ENCODE data around the gene OPHN1.

The OPHN1 gene

DNA sequence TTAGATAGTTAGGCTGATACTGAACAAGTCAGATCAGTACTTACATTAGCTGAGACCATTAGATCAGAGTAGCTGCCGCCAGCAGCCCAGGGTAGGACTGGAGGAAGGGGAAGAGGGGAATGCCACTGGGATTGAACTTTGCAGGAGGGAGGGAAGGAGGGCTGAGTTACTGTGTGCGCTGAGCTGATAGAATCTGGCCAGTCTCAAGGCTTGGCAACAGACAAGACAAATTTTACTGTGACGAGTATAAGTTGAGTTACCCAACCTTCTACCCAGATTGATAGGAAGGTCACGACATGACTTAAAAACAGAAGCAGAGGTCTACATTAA, 372.1 kb downstream of the OPHN1 start:
- Histone ChIP-seq H4K20me1 (ENCODE audit: control insufficient read depth, insufficient read depth, low read depth, low read length) (no peaks in the 10 kb centered on the region), H3K4me3 (ENCODE audit: low read length) (no peak overlapping the region), H3K79me2 (ENCODE audit: control insufficient read depth, low read length) (no peaks in the 10 kb centered on the region), H3K36me3 (ENCODE audit: control insufficient read depth, low read length) (no peaks in the 10 kb centered on the region), H3K27ac (ENCODE audit: low read depth, low read length) (no peak overlapping the region), H3K27me3 (ENCODE audit: control insufficient read depth, low read length) (no peaks in the 10 kb centered on the region), H3K4me2 (ENCODE audit: low read length) (no peak overlapping the region), H3K9me2 (replicated peaks; ENCODE audit: control insufficient read depth, low read length) (no peaks in the 10 kb centered on the region), H3K4me1 (ENCODE audit: control insufficient read depth, low read length) (no peaks in the 10 kb centered on the region), H3F3A (ENCODE audit: control insufficient read depth, insufficient read depth) (no peaks in the 10 kb centered on the region), H3K9me3 (ENCODE audit: control insufficient read depth, insufficient read depth, low read length) (no peaks in the 10 kb centered on the region)
- TF ChIP-seq EZH2phosphoT487 (IDR thresholded peaks at IDR 0.05; ENCODE audit: borderline replicate concordance, low read length) = no peak
- TF ChIP-seq, protein P1, sequence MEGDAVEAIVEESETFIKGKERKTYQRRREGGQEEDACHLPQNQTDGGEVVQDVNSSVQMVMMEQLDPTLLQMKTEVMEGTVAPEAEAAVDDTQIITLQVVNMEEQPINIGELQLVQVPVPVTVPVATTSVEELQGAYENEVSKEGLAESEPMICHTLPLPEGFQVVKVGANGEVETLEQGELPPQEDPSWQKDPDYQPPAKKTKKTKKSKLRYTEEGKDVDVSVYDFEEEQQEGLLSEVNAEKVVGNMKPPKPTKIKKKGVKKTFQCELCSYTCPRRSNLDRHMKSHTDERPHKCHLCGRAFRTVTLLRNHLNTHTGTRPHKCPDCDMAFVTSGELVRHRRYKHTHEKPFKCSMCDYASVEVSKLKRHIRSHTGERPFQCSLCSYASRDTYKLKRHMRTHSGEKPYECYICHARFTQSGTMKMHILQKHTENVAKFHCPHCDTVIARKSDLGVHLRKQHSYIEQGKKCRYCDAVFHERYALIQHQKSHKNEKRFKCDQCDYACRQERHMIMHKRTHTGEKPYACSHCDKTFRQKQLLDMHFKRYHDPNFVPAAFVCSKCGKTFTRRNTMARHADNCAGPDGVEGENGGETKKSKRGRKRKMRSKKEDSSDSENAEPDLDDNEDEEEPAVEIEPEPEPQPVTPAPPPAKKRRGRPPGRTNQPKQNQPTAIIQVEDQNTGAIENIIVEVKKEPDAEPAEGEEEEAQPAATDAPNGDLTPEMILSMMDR (IDR thresholded peaks at IDR 0.05; ENCODE audit: low read depth, low read length, poor library complexity, severe bottlenecking) = no peak

DNA sequence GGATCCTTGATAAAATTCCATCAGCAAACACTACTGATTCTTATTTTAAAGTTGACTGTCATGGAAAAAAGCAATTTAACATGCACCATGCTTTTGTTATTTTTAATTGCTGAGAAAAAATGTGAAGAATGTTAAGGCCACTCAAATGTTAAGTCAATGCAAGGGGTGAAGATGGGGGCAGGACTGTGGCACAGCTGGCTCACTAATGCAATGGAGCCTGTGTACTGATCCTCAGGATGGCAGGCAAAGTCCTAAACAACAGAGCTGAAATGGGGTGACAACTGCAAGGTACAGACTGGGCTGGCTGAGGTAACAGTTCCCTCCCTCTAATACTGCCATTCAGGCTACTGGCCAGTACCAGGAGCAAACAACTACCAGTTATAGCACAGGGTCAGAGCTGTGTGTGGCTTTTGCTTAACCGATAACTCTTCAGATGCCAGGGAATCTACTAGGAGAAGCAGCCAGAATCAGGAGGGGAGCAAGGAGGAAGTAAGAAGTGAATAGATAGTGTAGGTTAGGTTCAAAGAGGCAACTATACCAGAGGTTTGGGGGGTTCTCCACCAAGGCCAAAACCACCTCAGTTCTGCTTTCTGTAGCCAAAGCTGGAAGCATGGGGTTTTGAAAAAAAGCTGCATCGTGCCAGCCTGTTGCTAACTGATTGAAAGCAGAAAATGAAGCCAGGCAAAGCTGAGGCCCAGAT, 372.6 kb downstream of the OPHN1 start:
- no peaks in the 10 kb centered on the region for H3K79me2 ChIP-seq (ENCODE audit: control insufficient read depth, low read length)
- no peaks in the 10 kb centered on the region for H3F3A ChIP-seq (ENCODE audit: control insufficient read depth, insufficient read depth)
- no peak overlapping the region for H3K4me3 ChIP-seq (ENCODE audit: low read length)
- no peaks in the 10 kb centered on the region for H3K27me3 ChIP-seq (ENCODE audit: control insufficient read depth, low read length)
- H3K9me3 ChIP-seq (ENCODE audit: control insufficient read depth, insufficient read depth, low read length) = no peaks in the 10 kb centered on the region
- no peak overlapping the region for H3K27ac ChIP-seq (ENCODE audit: low read depth, low read length)
- TF ChIP-seq EZH2phosphoT487 (IDR thresholded peaks at IDR 0.05; ENCODE audit: borderline replicate concordance, low read length) = no peak
- TF ChIP-seq, protein P1 (IDR thresholded peaks at IDR 0.05; ENCODE audit: low read depth, low read length, poor library complexity, severe bottlenecking) = no peak
- H3K4me2 ChIP-seq (ENCODE audit: low read length) = no peak overlapping the region
- no peaks in the 10 kb centered on the region for H3K36me3 ChIP-seq (ENCODE audit: control insufficient read depth, low read length)
- no peaks in the 10 kb centered on the region for H3K4me1 ChIP-seq (ENCODE audit: control insufficient read depth, low read length)
- H3K9me2 ChIP-seq (replicated peaks; ENCODE audit: control insufficient read depth, low read length) = no peaks in the 10 kb centered on the region
- no peaks in the 10 kb centered on the region for H4K20me1 ChIP-seq (ENCODE audit: control insufficient read depth, insufficient read depth, low read depth, low read length)

GRCh38 chrX:68059469-68059868, 373.8 kb downstream of the OPHN1 start:
- Histone ChIP-seq H3K27ac (ENCODE audit: low read depth, low read length) (no peak overlapping the region), H3K36me3 (ENCODE audit: control insufficient read depth, low read length) (no peaks in the 10 kb centered on the region), H3K9me2 (replicated peaks; ENCODE audit: control insufficient read depth, low read length) (no peaks in the 10 kb centered on the region), H3K4me3 (ENCODE audit: low read length) (no peak overlapping the region), H4K20me1 (ENCODE audit: control insufficient read depth, insufficient read depth, low read depth, low read length) (no peaks in the 10 kb centered on the region), H3K27me3 (ENCODE audit: control insufficient read depth, low read length) (no peaks in the 10 kb centered on the region), H3K79me2 (ENCODE audit: control insufficient read depth, low read length) (no peaks in the 10 kb centered on the region), H3F3A (ENCODE audit: control insufficient read depth, insufficient read depth) (no peaks in the 10 kb centered on the region), H3K9me3 (ENCODE audit: control insufficient read depth, insufficient read depth, low read length) (no peaks in the 10 kb centered on the region), H3K4me2 (ENCODE audit: low read length) (no peak overlapping the region), H3K4me1 (ENCODE audit: control insufficient read depth, low read length) (no peaks in the 10 kb centered on the region)
- TF ChIP-seq EZH2phosphoT487 (IDR thresholded peaks at IDR 0.05; ENCODE audit: borderline replicate concordance, low read length) = no peak
- TF ChIP-seq, protein P1 (IDR thresholded peaks at IDR 0.05; ENCODE audit: low read depth, low read length, poor library complexity, severe bottlenecking) = no peak

Measured in DOHH2 (cell line).